Measurements from ENCODE around the gene DMPK. TPM values are rescaled to one million over a fixed set of nuclear protein-coding genes. Genes with fewer than 3 reads are reported as not detected.
A peak's percentile ranks its signal among the peaks of the same experiment; 100 is the strongest.

Gene DMPK
- total and polyA plus RNA-seq, 8 donors: 27.0 to 293 (median 39.5) TPM

- WGBS, 2 donors: 0 to 1% methylated on average over 52 to 70 of the region's 70 CpGs
- ATAC-seq: peak; percentile 44 to 68 (median 51)
- intact Hi-C loops (cut with DNase I): loop anchor here in 1 of 3 donors (10.0 kb wide), 1 partner anchor 54 kb away; no protein-coding TSS in a partner anchor
- Histone ChIP-seq H3K27me3 (no peaks in the 10 kb centered on the region), H3K36me3 (no peaks in the 10 kb centered on the region), H3K4me3 (peak within 1 kb of the TSS; percentile 74 to 96 (median 86)), H3K9me3 (no peaks in the 10 kb centered on the region), H3K27ac (peak within 1 kb of the TSS; percentile 91 to 97 (median 96)), H3K4me1 (peaks cover 30 to 39% (median 33%) of the 10 kb centered on the region in 3 donors)
- peak; percentile 97 to 100 (median 100) for DNase-seq
- TF ChIP-seq CTCF (IDR thresholded peaks at IDR 0.05): no peak
- FAIRE-seq: peak; percentile 89
Observed at GRCh38 chr19:45768984-45769782, 13.1 kb downstream of the DMPK start, which contains the start of gene SIX5. Gene SIX5, minus strand, starts transcription at chr19:45769252. Its CDS starts 408 bp downstream, at chr19:45768844.

GRCh38 chr19:45768655-45768983, 13.7 kb downstream of the DMPK start:
- intact Hi-C loops (cut with DNase I): loop anchor here in 1 of 3 donors (10.0 kb wide), 1 partner anchor 54 kb away; no protein-coding TSS in a partner anchor
- WGBS, 2 donors: 0 to 2% methylated on average over 11 to 33 of the region's 33 CpGs
- TF ChIP-seq CTCF (IDR thresholded peaks at IDR 0.05): no peak
- ATAC-seq: no peak
- H3K4me1 ChIP-seq: peaks cover 30 to 37% (median 32%) of the 10 kb centered on the region in 3 donors
- H3K9me3 ChIP-seq: no peaks in the 10 kb centered on the region
- no peak for FAIRE-seq
- DNase-seq: peak in 3 of 6 donors; percentile 78 to 88 (median 80)
- no peaks in the 10 kb centered on the region for H3K36me3 ChIP-seq
- no peaks in the 10 kb centered on the region for H3K27me3 ChIP-seq
- H3K27ac ChIP-seq: peak overlapping the region; percentile 91 to 97 (median 96)
- H3K4me3 ChIP-seq: peak overlapping the region; percentile 74 to 96 (median 86)

- DNase-seq (peak; percentile 80 to 94 (median 86)), FAIRE-seq (no peak), ATAC-seq (peak; percentile 1 to 10 (median 4))
- WGBS, 2 donors: 0 to 1% methylated on average over 67 to 102 of the region's 102 CpGs
- Histone ChIP-seq H3K4me3 (peak overlapping the region; percentile 74 to 96 (median 86)), H3K4me1 (peaks cover 25 to 31% (median 26%) of the 10 kb centered on the region in 3 donors), H3K27ac (peak overlapping the region; percentile 91 to 97 (median 96)), H3K27me3 (no peaks in the 10 kb centered on the region), H3K36me3 (no peaks in the 10 kb centered on the region), H3K9me3 (no peaks in the 10 kb centered on the region)
- intact Hi-C loops (cut with DNase I): loop anchor here in 1 of 3 donors (10.0 kb wide), 1 partner anchor 53 kb away; no protein-coding TSS in a partner anchor
- TF ChIP-seq CTCF (IDR thresholded peaks at IDR 0.05): no peak
Observed at GRCh38 chr19:45767881-45768654, 14.2 kb downstream of the DMPK start.

GRCh38 chr19:45767410-45767880, 14.8 kb downstream of the DMPK start:
- peak overlapping the region; percentile 74 to 96 (median 86) for H3K4me3 ChIP-seq
- FAIRE-seq: no peak
- peaks cover 19 to 25% (median 20%) of the 10 kb centered on the region in 3 donors for H3K4me1 ChIP-seq
- WGBS, 2 donors: 5 to 6% methylated on average over 26 to 31 of the region's 31 CpGs
- peak; percentile 3 to 20 (median 6) for ATAC-seq
- no peaks in the 10 kb centered on the region for H3K36me3 ChIP-seq
- H3K9me3 ChIP-seq: no peaks in the 10 kb centered on the region
- peak; percentile 76 to 95 (median 88) for DNase-seq
- no peak for TF ChIP-seq CTCF (IDR thresholded peaks at IDR 0.05)
- H3K27me3 ChIP-seq: no peaks in the 10 kb centered on the region
- H3K27ac ChIP-seq: peak overlapping the region; percentile 91 to 97 (median 96)
- intact Hi-C loops (cut with DNase I): loop anchor here in 1 of 3 donors (10.0 kb wide), 1 partner anchor 53 kb away; no protein-coding TSS in a partner anchor

Measured in pancreas (tissue), 10 donors.